AG09309 (cell line): ENCODE results near the gene ACIN1.
"Not testable (repeated sequence)": the region's sequence is repeated elsewhere in the genome, so short reads cannot be mapped to it uniquely, and the experiment has no call there.

Experiments
- DNase-seq: peaks from one replicate; pipeline ENCODE4 v3.0.0-alpha.2; 2010; ENCODE audit warnings: low read depth
- H3K4me3 ChIP-seq: 2 replicates; pipeline ENCODE4 v1.5.1; 2011; ENCODE audit warnings: mild to moderate bottlenecking, low read depth, low read length, moderate library complexity; ENCODE audit not compliant: control insufficient read depth
- CTCF ChIP-seq: IDR thresholded peaks from 2 replicates; pipeline ENCODE4 v1.5.1; 2011; ENCODE audit warnings: mild to moderate bottlenecking, low read depth, low read length, inconsistent platforms; ENCODE audit not compliant: insufficient read depth, control insufficient read depth; ENCODE audit errors: missing control alignments

The ACIN1 gene

GRCh38 chr14:23017091-23017490 lies 77.8 kb downstream of the ACIN1 start:
- H3K4me3 ChIP-seq: no peak overlapping the region
- TF ChIP-seq CTCF: no peak
- no peak for DNase-seq

GRCh38 chr14:23015618-23016017 lies 79.3 kb downstream of the ACIN1 start:
- no peak for TF ChIP-seq CTCF

GRCh38 chr14:23013749-23014054 lies 81.2 kb downstream of the ACIN1 start:
- not testable (repeated sequence) for DNase-seq, H3K4me3 ChIP-seq

More at GRCh38 chr14:23015618-23016017, 79.3 kb downstream of the ACIN1 start:
- no peak overlapping the region for H3K4me3 ChIP-seq
- DNase-seq: no peak

GRCh38 chr14:23013054-23013748 lies 81.7 kb downstream of the ACIN1 start:
- no peak overlapping the region for H3K4me3 ChIP-seq
- DNase-seq: no peak
- no peak for TF ChIP-seq CTCF

GRCh38 chr14:23009939-23010726 lies 84.8 kb downstream of the ACIN1 start, which contains the start of gene C14orf93:
TSS of gene C14orf93 (minus strand) at chr14:23010143. CDS start at chr14:22999023, 11,120 bp downstream.
- TF ChIP-seq CTCF: no peak
- no peak for DNase-seq

GRCh38 chr14:23009483-23009938 lies 85.4 kb downstream of the ACIN1 start:
- DNase-seq: no peak
- no peak for TF ChIP-seq CTCF
- H3K4me3 ChIP-seq: peak overlapping the region; percentile 50

More at GRCh38 chr14:23009939-23010726, 84.8 kb downstream of the ACIN1 start, which contains the start of gene C14orf93:
- H3K4me3 ChIP-seq: peak within 1 kb of the TSS; percentile 50

- no peak overlapping the region for H3K4me3 ChIP-seq
- no peak for DNase-seq
- TF ChIP-seq CTCF: no peak
Observed at GRCh38 chr14:23008831-23009230, 86.1 kb downstream of the ACIN1 start.
